NCI-H446 treated with DMSO at 0.1 percent for 48 hours (cell line): ENCODE measurements around the gene PRDM8.

Experiments
- DNase-seq: peaks from one replicate; lab custom pipeline; 2025; lab: John Stamatoyannopoulos, UW

The PRDM8 gene

GRCh38 chr4:80202190-80202711 lies 4.9 kb downstream of the PRDM8 start:
- DNase-seq: no peak

- no peak for DNase-seq
Observed at GRCh38 chr4:80202741-80203553, 5.6 kb downstream of the PRDM8 start.

GRCh38 chr4:80204433-80205011 lies 7.2 kb downstream of the PRDM8 start:
- DNase-seq: no peak

- no peak for DNase-seq
Observed at GRCh38 chr4:80206111-80206510, 8.8 kb downstream of the PRDM8 start.

- no peak for DNase-seq
Observed at GRCh38 chr4:80206521-80207171, 9.3 kb downstream of the PRDM8 start.

- no peak for DNase-seq
Observed at GRCh38 chr4:80207172-80207583, 9.9 kb downstream of the PRDM8 start.

- no peak for DNase-seq
Observed at GRCh38 chr4:80207664-80208063, 10.4 kb downstream of the PRDM8 start.

DNA sequence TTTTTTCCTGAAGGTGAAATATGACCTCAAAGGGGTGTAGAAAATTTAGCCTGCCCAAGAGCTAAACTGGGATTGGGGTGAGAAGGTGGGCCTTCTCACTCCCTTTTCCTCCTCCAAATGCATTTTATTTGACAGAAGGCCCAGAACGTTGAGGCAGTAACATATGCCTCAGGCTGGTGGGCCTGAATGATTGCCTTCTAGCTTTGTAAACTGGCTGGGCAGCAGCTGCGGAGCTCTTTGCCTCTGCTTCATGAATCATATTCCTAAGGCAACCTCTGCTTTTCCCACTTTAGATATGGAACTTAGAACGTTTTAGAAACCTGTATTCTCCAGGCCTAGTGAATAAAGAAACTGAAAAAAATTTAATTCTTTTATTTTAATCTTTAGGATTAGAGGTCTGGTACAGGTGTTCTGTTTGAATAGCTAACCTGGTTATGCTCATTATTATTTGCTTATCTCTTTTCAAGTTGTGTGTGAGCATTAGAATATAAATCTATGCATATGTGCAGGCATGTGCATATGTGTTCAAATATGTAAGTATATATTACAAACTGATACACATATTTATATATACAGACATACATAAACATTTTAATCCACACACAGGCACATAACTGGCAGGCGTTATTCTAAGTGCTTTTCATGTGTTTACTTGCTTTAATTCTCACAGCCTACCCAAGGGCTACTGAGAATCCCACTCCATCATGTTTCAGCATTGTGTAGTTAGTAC lies 11.5 kb downstream of the PRDM8 start:
- no peak for DNase-seq

GRCh38 chr4:80209340-80209701 lies 12.0 kb downstream of the PRDM8 start:
- DNase-seq: no peak

DNA sequence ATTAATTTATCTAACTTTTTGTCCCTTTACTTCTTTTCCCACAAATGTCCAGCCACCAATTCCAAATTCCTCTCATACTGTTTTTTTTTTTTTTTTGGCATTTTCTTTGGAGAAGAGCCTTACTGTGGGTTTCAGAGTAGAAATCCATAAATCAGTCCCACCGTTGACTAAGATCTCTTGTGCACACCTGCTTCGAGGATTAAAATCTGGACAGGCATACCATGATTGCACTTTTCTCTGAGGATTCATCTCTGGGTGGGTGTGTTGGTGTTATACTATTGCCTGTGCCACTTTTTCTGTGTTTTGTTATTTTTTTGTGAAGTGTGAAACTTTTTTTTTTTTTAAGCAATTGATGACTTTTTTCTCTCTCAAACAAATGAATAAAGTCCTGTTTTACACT lies 13.2 kb downstream of the PRDM8 start:
- DNase-seq: no peak

GRCh38 chr4:80213117-80213815 lies 16.0 kb downstream of the PRDM8 start:
- no peak for DNase-seq

DNA sequence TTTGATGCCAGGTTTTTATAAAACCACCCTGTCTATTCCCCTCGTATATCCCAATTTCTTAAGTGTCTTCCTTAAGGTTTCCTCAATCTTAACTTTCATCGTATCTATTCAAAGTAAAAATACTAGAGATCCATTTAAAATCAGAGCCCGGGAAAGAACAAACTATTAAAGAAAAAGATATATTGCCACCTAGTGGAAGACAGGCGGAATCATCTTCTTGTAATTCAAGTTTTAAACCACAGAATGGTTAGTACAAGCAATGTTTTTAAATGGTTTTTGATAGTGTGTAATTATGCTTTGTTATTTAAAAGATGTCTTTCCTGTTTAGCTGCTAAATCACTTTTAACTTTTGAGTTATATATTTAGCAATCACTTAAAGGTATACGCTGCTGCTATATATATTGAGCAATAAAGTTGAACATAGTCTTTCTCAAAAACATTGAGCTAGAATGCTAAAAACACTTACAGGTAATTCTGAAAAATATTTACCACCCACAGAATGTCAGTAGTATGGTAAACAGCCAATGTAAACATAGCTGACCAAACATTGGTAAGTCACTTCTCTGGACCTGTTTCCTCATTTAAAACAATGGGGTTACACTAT lies 18.2 kb downstream of the PRDM8 start:
- peak; percentile 36 for DNase-seq

DNA sequence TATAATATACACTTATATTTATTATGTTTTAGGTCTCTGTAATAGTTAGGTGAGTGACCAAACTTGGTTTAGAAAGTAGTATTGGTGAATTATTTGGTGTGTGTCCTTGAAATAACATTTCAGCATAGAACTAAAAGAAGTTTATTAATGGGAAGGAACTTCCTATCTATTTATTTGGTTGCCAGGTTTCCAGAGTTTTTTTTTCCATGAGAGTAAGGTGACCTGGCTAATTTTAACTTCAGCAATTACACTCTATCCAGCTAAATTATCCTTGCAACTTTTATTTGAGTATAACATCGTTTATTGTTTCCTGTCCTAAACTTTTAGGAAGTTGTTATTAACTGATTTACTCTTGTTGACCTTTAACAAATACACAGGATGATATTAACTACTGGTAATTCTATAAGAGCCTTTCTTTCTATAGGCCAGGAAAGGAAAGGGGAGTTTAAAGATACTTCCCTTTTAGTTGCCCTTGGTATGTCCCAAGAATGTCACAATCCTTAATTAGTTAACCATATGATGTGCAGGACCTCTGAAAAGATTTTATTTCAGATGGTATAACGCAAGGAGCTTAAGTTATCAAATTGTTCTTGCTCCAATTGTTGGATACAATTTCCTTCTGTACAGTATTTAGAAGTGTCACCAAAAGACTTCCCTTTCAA lies 18.9 kb downstream of the PRDM8 start:
- no peak for DNase-seq

DNA sequence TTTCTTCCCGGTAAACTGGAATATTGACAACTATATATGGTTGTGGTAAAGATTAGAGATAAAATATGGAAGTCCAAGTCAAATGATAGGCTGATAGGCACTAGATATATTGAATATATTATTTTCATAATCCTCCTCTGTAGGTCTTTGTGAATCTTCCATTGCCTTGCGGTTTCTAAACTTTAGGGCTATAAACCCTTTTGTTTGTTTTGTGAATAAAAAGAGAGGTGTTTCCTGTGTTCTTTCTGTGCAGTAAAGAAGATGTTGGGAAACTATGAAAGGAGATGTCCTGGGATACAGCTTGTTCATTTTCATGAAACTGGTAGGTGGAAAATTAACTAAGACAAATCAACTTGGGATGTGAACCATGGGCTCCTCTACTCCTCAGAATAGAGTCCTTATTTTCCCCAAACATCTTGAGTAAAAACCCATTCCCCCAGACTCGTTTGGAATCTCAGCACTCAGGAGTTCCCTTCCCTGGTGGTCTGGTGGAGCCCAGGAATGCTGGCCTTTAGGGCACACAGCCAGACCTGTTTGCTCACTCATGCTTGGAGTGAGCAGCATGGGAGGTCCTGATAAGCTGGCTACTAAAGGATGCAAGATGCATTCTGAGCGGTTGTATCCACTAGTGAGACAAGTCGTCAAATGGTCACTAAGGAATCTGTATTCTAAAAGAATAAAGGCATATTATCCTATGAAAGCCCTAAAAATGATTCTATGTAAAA lies 22.2 kb downstream of the PRDM8 start:
- DNase-seq: no peak

- DNase-seq: no peak
Observed at GRCh38 chr4:80220711-80221110, 23.4 kb downstream of the PRDM8 start.

- DNase-seq: no peak
Observed at GRCh38 chr4:80221161-80221560, 23.9 kb downstream of the PRDM8 start.

DNA sequence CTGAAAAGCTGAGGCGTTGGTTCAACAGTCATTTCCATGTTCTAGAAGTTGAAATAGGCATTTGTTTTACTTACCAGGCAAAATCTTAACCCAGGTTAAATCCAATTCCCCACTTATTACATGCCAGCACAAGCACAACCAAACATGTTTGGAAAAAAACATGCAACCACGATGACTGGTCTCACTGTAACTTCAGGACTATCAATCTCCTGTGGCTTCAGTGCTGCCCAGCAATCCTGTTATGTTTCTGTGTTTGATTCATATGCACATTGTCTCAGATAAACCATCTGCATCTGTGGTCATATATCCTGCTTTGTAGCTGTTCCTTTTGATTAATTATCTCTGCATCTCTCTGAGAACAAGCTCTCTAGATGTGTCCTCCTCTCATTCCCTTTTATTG lies 28.3 kb downstream of the PRDM8 start:
- no peak for DNase-seq

DNA sequence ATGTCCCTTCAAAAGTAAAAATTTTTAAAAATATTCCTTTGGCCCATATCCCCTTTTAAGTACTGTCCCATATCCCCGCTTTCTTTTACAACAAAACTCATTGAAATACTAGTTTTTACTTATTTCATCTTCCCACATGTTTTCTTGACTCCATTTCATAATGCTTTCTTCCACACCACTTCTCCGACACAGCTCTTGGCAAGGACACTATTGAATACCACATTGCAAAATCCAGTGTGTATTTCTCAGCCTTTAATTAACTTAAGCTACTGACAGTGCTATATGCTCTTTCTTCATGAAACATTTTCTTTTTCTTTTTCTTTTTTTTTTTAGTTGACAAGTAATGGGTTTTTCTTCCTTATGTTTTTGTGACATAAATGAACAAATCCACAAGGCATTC lies 28.8 kb downstream of the PRDM8 start:
- no peak for DNase-seq

GRCh38 chr4:80228460-80228859 lies 31.2 kb downstream of the PRDM8 start:
- no peak for DNase-seq

- DNase-seq: no peak
Observed at GRCh38 chr4:80229128-80229527, 31.8 kb downstream of the PRDM8 start.
